ENCODE measurements around the gene ZIC3.

ZIC3 gene

GRCh38 chrX:137574102-137574783 lies 8.3 kb downstream of the ZIC3 start:
- no peak for DNase-seq

- no peak for DNase-seq
Measured at GRCh38 chrX:137574784-137575293, 8.9 kb downstream of the ZIC3 start.

- no peak for DNase-seq
Measured at GRCh38 chrX:137575596-137576255, 9.8 kb downstream of the ZIC3 start.

- DNase-seq, result no peak
Measured at GRCh38 chrX:137587151-137587550, 21.2 kb downstream of the ZIC3 start.

- no peak for DNase-seq
Measured at GRCh38 chrX:137600769-137601168, 34.8 kb downstream of the ZIC3 start.

Measured in suppressor macrophage (primary cell).